Activated CD4-positive, CD25-positive, alpha-beta regulatory T cell treated with anti-CD3 and anti-CD28 coated beads, Interleukin-2, amount 50 U/mL, for 24 hours (primary cell): ENCODE data around the gene HLCS.
"Not testable (repeated sequence)": the region's sequence is repeated elsewhere in the genome, so short reads cannot be mapped to it uniquely, and the experiment has no call there.

Experiments used
- ATAC-seq, 2 donors: fragments of 150-1000 bp; cut with Tn5 transposase; one replicate each; pipeline ENCODE4 v1.10.0; 2021; ENCODE audit warnings: mild to moderate bottlenecking in 1 of 2, moderate library complexity in 1 of 2

Gene HLCS

DNA sequence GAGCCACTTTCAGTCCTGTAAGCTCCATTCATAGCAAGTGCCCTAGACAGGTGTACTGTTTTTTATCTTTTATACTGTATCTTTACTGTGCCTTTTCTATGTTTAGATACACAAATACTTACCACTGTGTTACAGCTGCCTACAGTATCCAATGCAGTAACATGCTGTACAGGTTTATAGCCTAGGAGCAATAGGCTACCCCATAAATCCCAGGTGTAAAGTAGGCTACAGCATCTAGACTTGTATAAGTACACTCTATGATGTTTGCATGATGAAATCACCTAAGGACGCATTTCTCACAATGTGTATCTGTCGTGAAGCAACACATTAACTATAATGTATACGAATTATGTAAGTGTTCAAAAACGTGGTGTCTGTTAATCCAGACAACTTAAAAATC is 10.7 kb downstream of the HLCS start:
- ATAC-seq: no peak

DNA sequence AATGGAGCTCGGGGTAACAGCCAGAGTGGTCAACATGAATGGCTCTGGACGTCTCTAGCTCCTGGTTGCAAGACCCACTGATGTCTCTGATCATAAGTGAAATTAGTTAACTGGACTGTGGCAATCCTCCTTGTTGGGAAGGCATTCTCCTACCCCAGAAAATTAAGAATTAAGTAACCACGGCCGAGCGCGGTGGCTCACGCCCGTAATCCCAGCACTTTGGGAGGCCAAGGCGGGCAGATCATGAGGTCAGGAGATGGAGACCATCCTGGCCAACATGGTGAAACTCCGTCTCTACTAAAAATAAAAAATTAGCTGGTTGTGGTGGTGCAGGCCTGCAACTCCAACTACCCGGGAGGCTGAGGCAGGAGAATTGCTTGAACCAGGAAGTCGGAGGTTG is 14.1 kb downstream of the HLCS start:
- not testable (repeated sequence) for ATAC-seq

GRCh38 chr21:36949171-36950141 is 17.0 kb downstream of the HLCS start:
- no peak for ATAC-seq

DNA sequence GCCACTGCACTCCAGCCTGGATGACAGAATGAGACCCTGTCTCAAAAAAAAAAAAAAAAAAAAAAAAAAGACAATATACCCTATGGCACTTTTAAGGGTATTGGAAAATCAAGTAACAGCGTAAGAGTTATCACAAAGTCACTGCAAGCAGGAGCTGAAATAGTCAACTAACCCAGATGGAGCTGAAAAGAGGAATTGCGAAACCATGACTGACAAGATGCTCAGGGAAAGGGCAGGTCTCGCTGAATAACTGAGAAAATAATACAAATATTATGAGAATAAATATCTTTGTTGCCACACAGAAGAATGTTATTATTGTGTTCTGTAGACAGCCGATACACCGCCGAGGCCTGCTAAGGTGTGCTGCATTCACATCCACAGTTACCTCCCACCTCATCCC is 17.8 kb downstream of the HLCS start:
- ATAC-seq: no peak

DNA sequence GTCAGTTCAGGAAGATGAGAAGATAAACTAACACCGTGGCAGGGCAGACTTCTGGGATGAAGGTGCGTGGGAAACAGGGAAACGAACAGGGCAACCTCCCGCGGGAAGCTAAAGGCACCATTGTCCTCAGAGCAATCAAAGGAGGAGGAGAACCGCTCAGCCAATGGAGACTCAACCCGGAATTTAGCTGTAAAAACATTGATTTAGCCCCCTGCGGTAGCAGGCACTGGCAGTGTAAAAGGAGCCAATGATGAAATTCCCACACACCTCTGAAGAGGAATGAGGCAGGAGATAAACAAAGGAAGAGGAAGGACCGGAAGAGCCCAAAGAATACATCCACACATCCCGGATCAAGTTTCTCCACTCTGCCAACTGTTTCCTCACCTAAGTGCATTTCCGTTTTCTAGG is 19.5 kb downstream of the HLCS start:
- ATAC-seq: no peak

DNA sequence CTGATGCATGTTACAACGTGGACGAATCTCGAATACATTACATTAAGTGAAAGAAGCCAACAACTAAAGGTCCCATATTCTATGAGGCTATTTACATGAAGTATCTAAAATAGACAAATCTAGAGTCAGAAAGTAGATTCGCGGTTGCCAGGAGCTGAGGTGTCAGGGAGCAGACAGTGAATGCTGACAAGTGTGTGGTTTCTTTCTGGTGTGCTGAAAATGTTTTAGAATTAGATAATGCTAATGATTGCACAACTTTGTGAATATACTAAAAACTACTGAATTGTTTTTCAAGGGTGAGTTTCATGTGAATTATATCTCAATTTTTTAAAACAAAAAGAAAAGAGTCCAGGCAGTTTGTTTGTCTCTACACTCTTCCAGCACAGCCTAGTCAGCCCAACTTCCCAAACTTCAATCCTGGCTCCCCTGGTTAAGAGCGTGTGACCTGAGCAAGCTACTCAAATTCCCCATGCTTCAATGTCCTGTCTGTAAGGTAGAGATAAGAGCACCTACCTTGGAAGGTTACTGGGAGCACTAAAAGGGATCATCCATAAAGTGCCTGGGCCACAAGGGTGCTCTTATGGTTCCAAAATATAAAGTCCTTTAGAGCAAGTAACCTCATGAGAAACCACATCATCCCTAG is 20.9 kb downstream of the HLCS start:
- no peak for ATAC-seq

DNA sequence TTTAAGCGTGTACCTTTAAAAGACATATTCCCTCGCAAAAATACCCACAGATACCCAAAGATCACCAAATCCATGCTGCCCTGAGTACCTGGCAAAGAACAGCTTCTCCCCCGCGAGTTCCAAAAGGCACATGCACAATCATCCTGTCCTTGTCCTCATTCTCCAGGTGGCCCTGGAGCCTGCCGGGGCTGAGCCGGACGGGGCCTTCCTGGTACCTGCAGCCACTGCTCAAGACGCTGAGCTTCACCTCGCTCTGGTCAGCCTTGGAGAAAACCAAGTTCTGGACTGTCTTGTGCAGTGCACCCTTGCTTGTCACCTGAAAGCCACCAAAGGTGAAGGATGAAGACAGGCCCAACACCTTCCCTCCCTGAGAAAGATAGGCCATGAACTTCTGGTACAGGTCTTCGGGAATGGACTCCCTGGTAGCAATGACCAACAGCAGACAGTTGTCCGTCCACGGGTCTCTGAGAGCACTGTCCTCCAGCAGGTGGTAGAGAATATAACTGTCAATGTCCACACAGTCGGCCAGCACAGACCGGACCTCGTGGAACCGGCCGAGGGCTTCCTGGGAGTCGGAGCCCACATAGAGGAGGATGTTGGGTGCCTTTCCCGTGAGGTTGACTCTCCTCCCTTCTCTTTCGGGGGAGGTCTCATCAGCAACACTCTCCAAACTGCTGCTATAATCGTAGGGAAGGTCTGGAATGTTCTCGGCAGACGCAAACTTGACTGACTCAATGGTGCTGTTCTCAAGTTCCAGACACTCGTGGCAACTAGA is 29.9 kb downstream of the HLCS start:
- no peak for ATAC-seq

DNA sequence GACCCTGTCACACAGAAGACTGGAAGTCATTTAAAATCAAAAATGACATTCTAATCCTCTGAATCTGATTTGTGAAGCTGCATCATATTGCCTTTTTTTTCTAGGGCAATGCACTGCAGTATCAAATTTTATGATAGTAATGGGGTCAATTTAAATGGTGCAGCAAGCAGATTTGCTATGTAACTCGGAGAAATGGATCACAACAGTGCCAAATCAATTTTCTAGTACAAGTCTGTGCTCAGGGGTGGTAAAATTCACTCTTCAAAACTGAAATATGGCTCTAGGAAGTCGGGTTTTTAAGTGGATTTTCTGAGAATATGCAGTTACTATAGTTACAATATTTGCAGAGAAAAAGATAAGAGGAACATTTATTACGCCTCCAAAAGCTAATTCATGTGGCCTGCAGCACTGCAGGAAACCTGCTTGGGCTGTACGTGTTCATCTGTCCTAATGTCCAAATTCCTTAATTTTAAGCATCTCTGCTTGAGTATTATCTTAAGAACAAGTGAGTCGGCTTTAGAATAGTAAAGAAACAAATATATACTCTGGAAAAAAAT is 31.5 kb downstream of the HLCS start:
- ATAC-seq: no peak

GRCh38 chr21:36932161-36932816 is 34.2 kb downstream of the HLCS start:
- ATAC-seq: no peak

DNA sequence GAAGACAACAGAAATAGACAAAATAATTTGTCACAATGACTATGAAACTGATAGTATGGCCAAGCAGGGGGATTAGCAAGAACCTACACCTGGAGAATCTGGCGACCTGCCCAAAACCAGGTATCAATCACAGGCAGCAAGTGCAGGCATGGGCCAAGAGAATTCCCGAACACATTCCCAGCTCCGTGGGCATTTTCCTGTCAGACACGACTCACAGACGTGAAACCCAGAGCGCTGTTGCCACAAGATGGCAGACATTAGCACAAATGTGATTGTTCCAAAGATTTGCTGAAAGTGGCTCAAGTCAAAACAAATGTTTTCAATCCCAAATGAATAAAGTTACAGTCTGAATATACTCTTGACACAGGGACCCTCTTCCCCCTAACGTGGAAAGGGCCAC is 36.8 kb downstream of the HLCS start:
- ATAC-seq: no peak

- no peak for ATAC-seq
Measured at GRCh38 chr21:36928960-36929359, 37.5 kb downstream of the HLCS start.

- ATAC-seq: peak; percentile 76
Measured at GRCh38 chr21:36927719-36928117, 38.8 kb downstream of the HLCS start.

- ATAC-seq: no peak
Measured at GRCh38 chr21:36926989-36927718, 39.3 kb downstream of the HLCS start.

- no peak for ATAC-seq
Measured at GRCh38 chr21:36923270-36923669, 43.2 kb downstream of the HLCS start.

- no peak for ATAC-seq
Measured at GRCh38 chr21:36922861-36923260, 43.6 kb downstream of the HLCS start.

GRCh38 chr21:36918291-36918690 is 48.2 kb downstream of the HLCS start:
- no peak for ATAC-seq

GRCh38 chr21:36917471-36918158 is 48.9 kb downstream of the HLCS start:
- ATAC-seq: no peak

- ATAC-seq: no peak
Measured at GRCh38 chr21:36916718-36917117, 49.8 kb downstream of the HLCS start.

GRCh38 chr21:36915696-36916245 is 50.7 kb downstream of the HLCS start:
- ATAC-seq: no peak

DNA sequence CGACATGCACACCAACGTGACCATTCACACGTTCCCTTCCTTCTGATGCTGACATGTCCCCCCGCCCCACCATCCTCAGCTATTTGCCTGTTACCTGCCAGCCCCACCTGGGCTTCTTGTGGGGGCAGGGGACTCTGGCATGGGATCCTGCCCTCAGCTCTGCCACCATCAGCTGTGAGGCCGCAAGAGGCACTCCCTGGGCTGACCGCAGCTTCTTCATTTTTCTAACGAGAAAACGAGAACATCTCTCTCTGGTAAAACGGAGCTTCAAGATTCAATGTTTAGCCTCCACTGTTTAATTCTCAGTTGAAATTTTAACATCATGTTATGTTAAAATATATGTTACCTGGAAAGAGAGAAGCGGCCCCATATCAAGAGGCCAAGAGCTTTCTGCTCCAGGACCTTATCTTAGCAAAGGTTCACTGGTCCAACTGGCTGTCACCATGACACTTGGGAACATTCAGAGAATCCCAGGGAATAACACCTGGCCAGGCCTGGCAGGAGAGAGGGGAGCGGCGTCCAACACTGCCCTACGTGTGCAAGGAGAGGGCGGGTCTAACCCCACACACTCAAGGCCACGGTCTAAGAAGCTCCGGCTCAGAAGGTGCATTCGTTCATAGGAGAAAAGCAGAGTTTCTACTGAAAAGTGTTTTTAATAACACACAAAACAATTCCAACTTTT is 51.3 kb downstream of the HLCS start:
- no peak for ATAC-seq
